HL-60 (cell line): ENCODE data around the gene WNK1.
"Not testable (repeated sequence)": the region's sequence is repeated elsewhere in the genome, so short reads cannot be mapped to it uniquely, and the experiment has no call there.

Experiments used
- DNase-seq, 2 experiments: peaks; one replicate each; pipeline ENCODE4 v3.0.0-alpha.2; 2010 to 2020; ENCODE audit warnings: low read depth in 1 of 2, low spot score in 1 of 2
- H3K27ac ChIP-seq: fragments of 250-450 bp; sonication (Bioruptor Pico); replicated peaks from 2 replicates; pipeline ENCODE4 v1.5.1; 2020; ENCODE audit warnings: mild to moderate bottlenecking, moderate library complexity
- H3K27me3 ChIP-seq: fragments of 250-450 bp; sonication (Bioruptor Pico); 2 replicates; pipeline ENCODE4 v1.5.1; 2021; ENCODE audit warnings: mild to moderate bottlenecking, moderate library complexity; ENCODE audit not compliant: insufficient read depth, poor library complexity, severe bottlenecking
- H3K4me3 ChIP-seq: replicated peaks from 2 replicates; pipeline ENCODE4 v1.5.1; 2011; ENCODE audit warnings: mild to moderate bottlenecking, control low read depth, low read length; ENCODE audit not compliant: insufficient read depth
- CTCF ChIP-seq: IDR thresholded peaks from one replicate; pipeline ENCODE4 v1.5.1; 2011; ENCODE audit warnings: low read length, control low read depth, inconsistent platforms; ENCODE audit not compliant: insufficient read depth
- GABPA ChIP-seq: IDR thresholded peaks from 2 replicates; pipeline ENCODE4 v1.6.1; 2012; ENCODE audit warnings: low read depth
- POLR2AphosphoS5 ChIP-seq: IDR thresholded peaks from 2 replicates; pipeline ENCODE4 v1.6.1; 2012; ENCODE audit warnings: low read depth
- REST ChIP-seq: IDR thresholded peaks from 2 replicates; pipeline ENCODE4 v1.6.1; 2012; ENCODE audit warnings: low read depth; ENCODE audit not compliant: insufficient replicate concordance
- SPI1 ChIP-seq: IDR thresholded peaks from 2 replicates; pipeline ENCODE4 v1.6.1; 2012; ENCODE audit warnings: low read depth, mild to moderate bottlenecking, borderline replicate concordance
- long read RNA-seq: library from polyadenylated mRNA; unstranded; transcript quantifications from one replicate; pipeline ENCODE4 v2.0.0, GENCODE V29; 2020

The WNK1 gene
- long read RNA-seq, partial matches to known transcripts = 18 of 29 reads
- long read RNA-seq, other reads (novel, unspliced or antisense) = 10 of 29 reads

- Histone ChIP-seq H3K27ac (peak within 1 kb of the TSS; percentile 92), H3K27me3 (no peaks in the 10 kb centered on the region), H3K4me3 (peak within 1 kb of the TSS; percentile 82)
- 0 out of 2 replicates have a peak, but pooled peaks have one; percentile 23 for TF ChIP-seq GABPA
- TF ChIP-seq REST = no peak
- no peak for TF ChIP-seq CTCF
- peak; percentile 76; the same call in 1 of the 2 replicates for TF ChIP-seq POLR2AphosphoS5
- DNase-seq = peak; percentile 97
Measured at GRCh38 chr12:751999-752694, at the start of gene WNK1. Gene WNK1 (plus strand): TSS chr12:752579. CDS start chr12:753566, 987 bp downstream.

GRCh38 chr12:704516-705242 lies 47.7 kb upstream of the WNK1 start:
- no peak for TF ChIP-seq SPI1
- no peak for TF ChIP-seq GABPA
- no peak for TF ChIP-seq REST
- no peak for TF ChIP-seq POLR2AphosphoS5
- TF ChIP-seq CTCF = no peak
- Histone ChIP-seq H3K27ac (no peak overlapping the region), H3K4me3 (no peak overlapping the region), H3K27me3 (no peaks in the 10 kb centered on the region)
- DNase-seq = no peak

- H3K4me3 ChIP-seq, H3K27ac ChIP-seq, H3K27me3 ChIP-seq, DNase-seq: not testable (repeated sequence)
Measured at GRCh38 chr12:708084-708483, 44.3 kb upstream of the WNK1 start.

GRCh38 chr12:709455-710020 lies 42.8 kb upstream of the WNK1 start:
- DNase-seq = no peak
- no peak for TF ChIP-seq POLR2AphosphoS5
- no peak for TF ChIP-seq REST
- no peak for TF ChIP-seq GABPA
- TF ChIP-seq SPI1 = no peak
- no peak for TF ChIP-seq CTCF
- no peak overlapping the region for H3K4me3 ChIP-seq
- no peaks in the 10 kb centered on the region for H3K27me3 ChIP-seq
- H3K27ac ChIP-seq = no peak overlapping the region
